GM12891 (cell line): ENCODE results near the gene CRISP1.

ENCODE experiments used
- POLR2A ChIP-seq: IDR thresholded peaks from 2 replicates; pipeline ENCODE4 v1.6.1; 2011; ENCODE audit warnings: low read depth, low read length, control low read depth
- POLR2AphosphoS5 ChIP-seq: IDR thresholded peaks from 2 replicates; pipeline ENCODE4 v1.6.1; 2011; ENCODE audit warnings: low read depth, low read length, control low read depth
- POU2F2 ChIP-seq: IDR thresholded peaks from 2 replicates; pipeline ENCODE4 v1.6.1; 2011; ENCODE audit warnings: low read depth, mild to moderate bottlenecking, control low read depth, low read length, moderate library complexity

DNA sequence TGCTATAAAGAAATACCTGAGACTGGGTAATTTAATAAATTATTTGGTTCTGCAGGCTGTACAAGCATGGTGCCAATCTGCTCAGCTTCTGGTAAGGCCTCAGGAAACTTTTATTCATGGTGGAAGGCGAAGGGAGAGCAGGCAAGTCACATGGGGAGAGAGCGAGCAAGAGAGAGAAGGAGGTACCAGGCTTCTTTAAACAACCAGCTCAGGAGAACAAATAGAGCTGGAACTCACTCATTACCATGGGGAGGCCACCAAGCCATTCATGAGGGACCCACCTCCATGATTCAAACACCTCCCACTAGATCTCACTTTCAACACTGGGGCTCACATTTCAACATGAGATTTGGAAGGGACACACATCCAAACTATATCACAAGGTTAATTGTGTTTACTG, 44.9 kb upstream of the CRISP1 start:
- TF ChIP-seq POLR2A, result no peak
- no peak for TF ChIP-seq POLR2AphosphoS5
- no peak for TF ChIP-seq POU2F2
